ENCODE data around the gene ROCK2.

DNA sequence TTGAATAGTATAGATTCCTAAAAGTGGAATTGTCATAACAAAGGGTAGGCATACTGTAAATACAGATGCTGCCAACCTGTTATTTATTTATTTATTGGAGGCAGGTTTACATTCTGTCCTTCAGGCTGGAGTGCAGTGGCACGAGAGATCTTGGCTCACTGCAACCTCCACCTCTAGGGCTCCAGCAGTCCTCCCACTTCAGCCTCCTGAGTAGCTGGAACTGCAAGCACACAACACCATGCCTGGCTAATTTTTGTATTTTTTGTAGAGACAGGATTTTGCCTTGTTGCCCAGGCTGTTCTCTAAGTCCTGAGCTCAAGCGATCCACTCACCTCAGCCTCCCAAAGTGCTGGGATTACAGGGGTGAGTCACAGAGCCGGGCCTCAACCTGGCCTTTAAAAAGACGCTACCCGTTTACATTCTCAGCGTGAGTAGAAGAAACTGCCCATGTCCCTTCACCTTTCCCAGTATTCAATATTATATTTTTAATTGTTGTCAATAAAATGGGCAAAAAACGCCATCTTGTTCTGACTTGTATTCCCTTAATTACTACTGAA lies 3.0 kb upstream of the ROCK2 start:
- TF ChIP-seq, protein P1, sequence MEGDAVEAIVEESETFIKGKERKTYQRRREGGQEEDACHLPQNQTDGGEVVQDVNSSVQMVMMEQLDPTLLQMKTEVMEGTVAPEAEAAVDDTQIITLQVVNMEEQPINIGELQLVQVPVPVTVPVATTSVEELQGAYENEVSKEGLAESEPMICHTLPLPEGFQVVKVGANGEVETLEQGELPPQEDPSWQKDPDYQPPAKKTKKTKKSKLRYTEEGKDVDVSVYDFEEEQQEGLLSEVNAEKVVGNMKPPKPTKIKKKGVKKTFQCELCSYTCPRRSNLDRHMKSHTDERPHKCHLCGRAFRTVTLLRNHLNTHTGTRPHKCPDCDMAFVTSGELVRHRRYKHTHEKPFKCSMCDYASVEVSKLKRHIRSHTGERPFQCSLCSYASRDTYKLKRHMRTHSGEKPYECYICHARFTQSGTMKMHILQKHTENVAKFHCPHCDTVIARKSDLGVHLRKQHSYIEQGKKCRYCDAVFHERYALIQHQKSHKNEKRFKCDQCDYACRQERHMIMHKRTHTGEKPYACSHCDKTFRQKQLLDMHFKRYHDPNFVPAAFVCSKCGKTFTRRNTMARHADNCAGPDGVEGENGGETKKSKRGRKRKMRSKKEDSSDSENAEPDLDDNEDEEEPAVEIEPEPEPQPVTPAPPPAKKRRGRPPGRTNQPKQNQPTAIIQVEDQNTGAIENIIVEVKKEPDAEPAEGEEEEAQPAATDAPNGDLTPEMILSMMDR (IDR thresholded peaks at IDR 0.05) = no peak
- TF ChIP-seq POLR2A (IDR thresholded peaks at IDR 0.05) = no peak
